HUES6 (cell line): ENCODE results near the gene LONRF3.

ENCODE experiments used
- H3K27ac ChIP-seq: 2 replicates; pipeline ENCODE4 v1.7.0; 2013; ENCODE audit warnings: low read depth, mild to moderate bottlenecking, low read length, inconsistent platforms
- H3K27me3 ChIP-seq: 2 replicates; pipeline ENCODE4 v1.6.1; 2013; ENCODE audit warnings: low read length; ENCODE audit not compliant: control insufficient read depth, insufficient read depth
- H3K36me3 ChIP-seq: 2 replicates; pipeline ENCODE4 v1.6.1; 2013; ENCODE audit warnings: low read length; ENCODE audit not compliant: control insufficient read depth, insufficient read depth
- H3K4me1 ChIP-seq: 2 replicates; pipeline ENCODE4 v1.6.1; 2013; ENCODE audit warnings: low read length; ENCODE audit not compliant: control insufficient read depth, insufficient read depth
- H3K4me3 ChIP-seq: 2 replicates; pipeline ENCODE4 v1.5.1; 2013; ENCODE audit warnings: low read depth, low read length
- H3K9ac ChIP-seq: one replicate; pipeline ENCODE4 v1.6.1; 2013; ENCODE audit warnings: mild to moderate bottlenecking, low read length
- H3K9me3 ChIP-seq: 2 replicates; pipeline ENCODE4 v1.6.1; 2013; ENCODE audit warnings: low read depth, low read length; ENCODE audit not compliant: control insufficient read depth, insufficient read depth

Gene LONRF3

GRCh38 chrX:118974088-118974907 lies at the start of gene LONRF3:
TSS of gene LONRF3 (plus strand) at chrX:118974618. CDS start at chrX:118974781, 163 bp downstream.
- Histone ChIP-seq H3K9ac (no peak within 1 kb of the TSS), H3K4me1 (peaks cover 41% of the 10 kb centered on the region), H3K36me3 (no peaks in the 10 kb centered on the region), H3K27ac (no peak within 1 kb of the TSS), H3K4me3 (peak within 1 kb of the TSS; percentile 59), H3K9me3 (no peaks in the 10 kb centered on the region), H3K27me3 (peaks cover 99% of the 10 kb centered on the region)

- no peak overlapping the region for H3K27ac ChIP-seq
- H3K4me3 ChIP-seq = no peak overlapping the region
- no peaks in the 10 kb centered on the region for H3K4me1 ChIP-seq
- H3K36me3 ChIP-seq = no peaks in the 10 kb centered on the region
- H3K9me3 ChIP-seq = no peaks in the 10 kb centered on the region
- no peak overlapping the region for H3K9ac ChIP-seq
- H3K27me3 ChIP-seq = no peaks in the 10 kb centered on the region; the same call in 1 of the 2 replicates
Measured at GRCh38 chrX:118928151-118928550, 46.3 kb upstream of the LONRF3 start.

GRCh38 chrX:118935352-118935751 lies 39.1 kb upstream of the LONRF3 start:
- no peaks in the 10 kb centered on the region; the same call in 1 of the 2 replicates for H3K9me3 ChIP-seq
- no peaks in the 10 kb centered on the region for H3K4me1 ChIP-seq
- no peaks in the 10 kb centered on the region for H3K36me3 ChIP-seq
- no peak overlapping the region for H3K27ac ChIP-seq
- no peak overlapping the region for H3K9ac ChIP-seq
- H3K4me3 ChIP-seq = no peak overlapping the region
- peaks cover 11% of the 10 kb centered on the region for H3K27me3 ChIP-seq

GRCh38 chrX:118941147-118941546 lies 33.3 kb upstream of the LONRF3 start:
- H3K9ac ChIP-seq = no peak overlapping the region
- no peak overlapping the region for H3K27ac ChIP-seq
- H3K9me3 ChIP-seq = no peaks in the 10 kb centered on the region; the same call in 1 of the 2 replicates
- no peaks in the 10 kb centered on the region for H3K36me3 ChIP-seq
- no peak overlapping the region for H3K4me3 ChIP-seq
- H3K27me3 ChIP-seq = peaks cover 15% of the 10 kb centered on the region
- H3K4me1 ChIP-seq = no peaks in the 10 kb centered on the region

- Histone ChIP-seq H3K36me3 (no peaks in the 10 kb centered on the region), H3K9ac (no peak overlapping the region), H3K27ac (no peak overlapping the region), H3K9me3 (no peaks in the 10 kb centered on the region), H3K4me1 (no peaks in the 10 kb centered on the region), H3K4me3 (no peak overlapping the region), H3K27me3 (peaks cover 19% of the 10 kb centered on the region)
Measured at GRCh38 chrX:118943102-118943501, 31.3 kb upstream of the LONRF3 start.

- Histone ChIP-seq H3K4me3 (no peak overlapping the region), H3K9ac (no peak overlapping the region), H3K27ac (no peak overlapping the region), H3K27me3 (peaks cover 13% of the 10 kb centered on the region), H3K4me1 (no peaks in the 10 kb centered on the region), H3K36me3 (no peaks in the 10 kb centered on the region), H3K9me3 (no peaks in the 10 kb centered on the region)
Measured at GRCh38 chrX:118945921-118946320, 28.5 kb upstream of the LONRF3 start.

GRCh38 chrX:118948270-118948669 lies 26.1 kb upstream of the LONRF3 start:
- Histone ChIP-seq H3K27me3 (peaks cover 9% of the 10 kb centered on the region), H3K27ac (no peak overlapping the region), H3K36me3 (no peaks in the 10 kb centered on the region), H3K9me3 (no peaks in the 10 kb centered on the region), H3K4me3 (no peak overlapping the region), H3K4me1 (no peaks in the 10 kb centered on the region), H3K9ac (no peak overlapping the region)

- H3K27me3 ChIP-seq = peaks cover 63% of the 10 kb centered on the region
- no peak overlapping the region for H3K27ac ChIP-seq
- no peaks in the 10 kb centered on the region for H3K36me3 ChIP-seq
- H3K9me3 ChIP-seq = no peaks in the 10 kb centered on the region
- no peaks in the 10 kb centered on the region for H3K4me1 ChIP-seq
- H3K9ac ChIP-seq = no peak overlapping the region
- H3K4me3 ChIP-seq = no peak overlapping the region
Measured at GRCh38 chrX:118961866-118962560, 12.4 kb upstream of the LONRF3 start.

- Histone ChIP-seq H3K9ac (no peak overlapping the region), H3K27me3 (peaks cover 74% of the 10 kb centered on the region), H3K4me1 (peaks cover 5% of the 10 kb centered on the region), H3K4me3 (no peak overlapping the region), H3K36me3 (no peaks in the 10 kb centered on the region), H3K9me3 (no peaks in the 10 kb centered on the region), H3K27ac (no peak overlapping the region)
Measured at GRCh38 chrX:118963159-118963558, 11.3 kb upstream of the LONRF3 start.

GRCh38 chrX:118964252-118964651 lies 10.2 kb upstream of the LONRF3 start:
- H3K9me3 ChIP-seq = no peaks in the 10 kb centered on the region
- H3K4me3 ChIP-seq = no peak overlapping the region
- H3K27ac ChIP-seq = no peak overlapping the region
- peaks cover 9% of the 10 kb centered on the region for H3K4me1 ChIP-seq
- H3K27me3 ChIP-seq = peaks cover 85% of the 10 kb centered on the region
- no peaks in the 10 kb centered on the region for H3K36me3 ChIP-seq
- no peak overlapping the region for H3K9ac ChIP-seq

GRCh38 chrX:118965395-118965794 lies 9.0 kb upstream of the LONRF3 start:
- Histone ChIP-seq H3K27me3 (peaks cover 97% of the 10 kb centered on the region), H3K27ac (no peak overlapping the region), H3K9me3 (no peaks in the 10 kb centered on the region), H3K36me3 (no peaks in the 10 kb centered on the region), H3K4me3 (no peak overlapping the region), H3K4me1 (peaks cover 10% of the 10 kb centered on the region), H3K9ac (no peak overlapping the region)
